ENCODE measurements around the gene SLC6A13. TPM values are rescaled to one million over a fixed set of nuclear protein-coding genes. Genes with fewer than 3 reads are reported as not detected.

The SLC6A13 gene
- total and polyA plus RNA-seq, 7 donors, result 0.07 to 1.6 (median 0.50) TPM; not detected in 1

- H3K27me3 ChIP-seq (ENCODE audit: insufficient read depth in 3 of 3, low read length in 2 of 3), result peaks cover 0 to 2% (median 0%) of the 10 kb centered on the region in 3 donors
- intact Hi-C loops (cut with DNase I), result no loop called here
- no peaks in the 10 kb centered on the region for H3K36me3 ChIP-seq (ENCODE audit: insufficient read depth in 1 of 2, low read depth in 1 of 2)
- TF ChIP-seq CTCF (IDR thresholded peaks at IDR 0.05), result no peak
- no peaks in the 10 kb centered on the region for H3K9me3 ChIP-seq
- H3K27ac ChIP-seq, result no peak overlapping the region
- H3K4me3 ChIP-seq, result no peak overlapping the region
- WGBS, 3 donors, result 77 to 85% (median 78%) methylated on average over 10 of the region's 10 CpGs
- peaks cover 10% of the 10 kb centered on the region for H3K4me1 ChIP-seq
- no peak for ATAC-seq
- no peak for DNase-seq
Measured at GRCh38 chr12:207804-208203, 54.8 kb downstream of the SLC6A13 start.

- H3K9me3 ChIP-seq, result no peaks in the 10 kb centered on the region
- no peak overlapping the region for H3K4me3 ChIP-seq
- peaks cover 0 to 2% (median 0%) of the 10 kb centered on the region in 3 donors for H3K27me3 ChIP-seq (ENCODE audit: insufficient read depth in 3 of 3, low read length in 2 of 3)
- DNase-seq (no peak), ATAC-seq (no peak)
- no peak for TF ChIP-seq CTCF (IDR thresholded peaks at IDR 0.05)
- no peak overlapping the region for H3K27ac ChIP-seq
- peaks cover 14% of the 10 kb centered on the region for H3K4me1 ChIP-seq
- 90 to 92% (median 91%) methylated on average over 21 of the region's 21 CpGs for WGBS, 3 donors
- H3K36me3 ChIP-seq (ENCODE audit: insufficient read depth in 1 of 2, low read depth in 1 of 2), result no peaks in the 10 kb centered on the region
- intact Hi-C loops (cut with DNase I), result no loop called here
Measured at GRCh38 chr12:206746-207440, 55.7 kb downstream of the SLC6A13 start.

GRCh38 chr12:205026-205425 lies 57.6 kb downstream of the SLC6A13 start:
- WGBS, 3 donors, result 83 to 90% (median 85%) methylated on average over 4 of the region's 4 CpGs
- Histone ChIP-seq H3K9me3 (no peaks in the 10 kb centered on the region), H3K27ac (no peak overlapping the region), H3K27me3 (ENCODE audit: insufficient read depth in 3 of 3, low read length in 2 of 3) (peaks cover 0 to 2% (median 0%) of the 10 kb centered on the region in 3 donors), H3K4me3 (no peak overlapping the region), H3K4me1 (peaks cover 17% of the 10 kb centered on the region), H3K36me3 (ENCODE audit: insufficient read depth in 1 of 2, low read depth in 1 of 2) (no peaks in the 10 kb centered on the region)
- no peak for ATAC-seq
- no peak for DNase-seq
- TF ChIP-seq CTCF (IDR thresholded peaks at IDR 0.05), result no peak
- intact Hi-C loops (cut with DNase I), result no loop called here

- Histone ChIP-seq H3K27ac (no peak overlapping the region), H3K9me3 (no peaks in the 10 kb centered on the region), H3K4me1 (peaks cover 17% of the 10 kb centered on the region), H3K4me3 (peak overlapping the region; percentile 65), H3K27me3 (ENCODE audit: insufficient read depth in 3 of 3, low read length in 2 of 3) (peaks cover 0 to 2% (median 0%) of the 10 kb centered on the region in 3 donors), H3K36me3 (ENCODE audit: insufficient read depth in 1 of 2, low read depth in 1 of 2) (no peaks in the 10 kb centered on the region)
- no peak for ATAC-seq
- intact Hi-C loops (cut with DNase I), result no loop called here
- no peak for DNase-seq
- 81 to 85% (median 81%) methylated on average over 11 of the region's 11 CpGs for WGBS, 3 donors
- no peak for TF ChIP-seq CTCF (IDR thresholded peaks at IDR 0.05)
Measured at GRCh38 chr12:204261-204678, 58.4 kb downstream of the SLC6A13 start.
